WERI-Rb-1 (cell line): ENCODE measurements around the gene GPX4.

ENCODE experiments used
- DNase-seq: peaks from one replicate; pipeline ENCODE4 v3.0.0-alpha.2; 2020
- H3K27ac ChIP-seq: fragments of 250-450 bp; sonication (Bioruptor Pico); 2 replicates; pipeline ENCODE4 v1.5.1; 2020; ENCODE audit warnings: mild to moderate bottlenecking, moderate library complexity
- H3K27me3 ChIP-seq: fragments of 250-450 bp; sonication (Bioruptor Pico); 2 replicates; pipeline ENCODE4 v1.5.1; 2021; ENCODE audit warnings: mild to moderate bottlenecking, low read depth, moderate library complexity; ENCODE audit not compliant: insufficient read depth, severe bottlenecking
- H3K36me3 ChIP-seq: fragments of 250-450 bp; sonication (Bioruptor Pico); 2 replicates; pipeline ENCODE4 v1.5.1; 2020; ENCODE audit warnings: mild to moderate bottlenecking, moderate library complexity
- H3K4me3 ChIP-seq: 2 replicates; pipeline ENCODE4 v1.5.1; 2011; ENCODE audit warnings: low read depth, mild to moderate bottlenecking, control low read depth, low read length
- H3K9me3 ChIP-seq: fragments of 250-450 bp; sonication (Bioruptor Pico); 2 replicates; pipeline ENCODE4 v1.5.1; 2021; ENCODE audit warnings: mild to moderate bottlenecking, moderate library complexity; ENCODE audit not compliant: severe bottlenecking
- CTCF ChIP-seq: IDR thresholded peaks from 2 replicates; pipeline ENCODE4 v1.5.1; 2011; ENCODE audit warnings: low read depth, mild to moderate bottlenecking, control low read depth, inconsistent platforms, low read length

GPX4 gene

GRCh38 chr19:1058112-1058511 lies 45.7 kb upstream of the GPX4 start:
- no peak for TF ChIP-seq CTCF
- Histone ChIP-seq H3K4me3 (no peak overlapping the region), H3K36me3 (peaks cover 80% of the 10 kb centered on the region), H3K9me3 (peaks cover 35% of the 10 kb centered on the region), H3K27me3 (no peaks in the 10 kb centered on the region), H3K27ac (no peak overlapping the region)
- DNase-seq: no peak

GRCh38 chr19:1060689-1061088 lies 43.1 kb upstream of the GPX4 start:
- Histone ChIP-seq H3K27me3 (no peaks in the 10 kb centered on the region), H3K27ac (no peak overlapping the region), H3K4me3 (no peak overlapping the region), H3K9me3 (peaks cover 35% of the 10 kb centered on the region), H3K36me3 (peaks cover 66% of the 10 kb centered on the region)
- DNase-seq: no peak
- no peak for TF ChIP-seq CTCF

- Histone ChIP-seq H3K36me3 (peaks cover 53% of the 10 kb centered on the region), H3K27ac (no peak overlapping the region), H3K27me3 (no peaks in the 10 kb centered on the region), H3K9me3 (peaks cover 22% of the 10 kb centered on the region), H3K4me3 (no peak overlapping the region)
- DNase-seq: no peak
- no peak for TF ChIP-seq CTCF
These were observed 41.8 kb upstream of the GPX4 start for GRCh38 chr19:1061987-1062386.

GRCh38 chr19:1062387-1063029 lies 41.3 kb upstream of the GPX4 start:
- Histone ChIP-seq H3K27ac (no peak overlapping the region), H3K36me3 (peaks cover 48% of the 10 kb centered on the region), H3K4me3 (no peak overlapping the region), H3K9me3 (peaks cover 17% of the 10 kb centered on the region), H3K27me3 (no peaks in the 10 kb centered on the region)
- DNase-seq: no peak
- TF ChIP-seq CTCF: no peak

DNA sequence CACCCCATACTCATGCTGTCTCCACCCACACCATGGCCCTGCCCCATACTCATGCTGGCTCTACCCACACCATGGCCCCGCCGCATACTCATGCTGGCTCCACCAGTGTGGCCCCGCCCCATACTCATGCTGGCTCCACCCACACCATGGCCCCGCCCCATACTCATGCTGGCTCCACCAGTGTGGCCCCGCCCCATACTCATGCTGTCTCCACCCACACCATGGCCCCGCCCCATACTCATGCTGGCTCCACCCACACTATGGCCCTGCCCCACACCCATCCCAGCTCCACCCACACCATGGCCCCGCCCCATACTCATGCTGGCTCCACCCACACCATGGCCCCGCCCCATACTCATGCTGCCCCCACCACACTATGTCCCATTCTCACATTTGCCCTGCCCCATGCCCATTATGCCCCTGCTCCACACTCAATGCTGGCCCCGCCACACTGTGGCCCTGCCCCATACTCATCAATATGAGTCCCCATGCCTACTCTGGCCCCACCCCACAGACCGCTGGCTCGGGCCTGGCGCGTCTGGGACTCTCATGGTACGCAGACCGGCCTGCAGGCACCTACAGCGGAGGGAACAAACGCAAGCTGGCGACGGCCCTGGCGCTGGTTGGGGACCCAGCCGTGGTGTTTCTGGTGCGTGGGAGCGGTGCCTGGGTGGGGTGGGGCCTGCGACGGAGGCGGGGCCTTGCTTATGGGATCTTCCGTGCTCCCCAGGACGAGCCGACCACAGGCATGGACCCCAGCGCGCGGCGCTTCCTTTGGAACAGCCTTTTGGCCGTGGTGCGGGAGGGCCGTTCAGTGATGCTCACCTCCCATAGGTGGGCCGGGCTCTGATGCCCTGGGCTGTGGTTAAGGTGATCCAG lies 40.5 kb upstream of the GPX4 start:
- no peaks in the 10 kb centered on the region for H3K27me3 ChIP-seq
- no peak overlapping the region for H3K4me3 ChIP-seq
- peaks cover 40% of the 10 kb centered on the region for H3K36me3 ChIP-seq
- peak; percentile 40 for DNase-seq
- peaks cover 9% of the 10 kb centered on the region for H3K9me3 ChIP-seq
- no peak for TF ChIP-seq CTCF
- H3K27ac ChIP-seq: no peak overlapping the region
